HG03457 (cell line): Measurements from ENCODE around the gene FLRT1.

Experiments used
- ATAC-seq: cut with Tn5 transposase; IDR thresholded peaks from one replicate; pipeline ENCODE4 v1.9.1; 2021; ENCODE audit warnings: moderate number of reproducible peaks; ENCODE audit not compliant: unreplicated experiment

FLRT1 gene

GRCh38 chr11:64006398-64006797 lies 29.3 kb upstream of the FLRT1 start:
- ATAC-seq: no peak

GRCh38 chr11:64007160-64007628 lies 28.5 kb upstream of the FLRT1 start:
- ATAC-seq: no peak

GRCh38 chr11:64007629-64008282 lies 28.0 kb upstream of the FLRT1 start:
- no peak for ATAC-seq

DNA sequence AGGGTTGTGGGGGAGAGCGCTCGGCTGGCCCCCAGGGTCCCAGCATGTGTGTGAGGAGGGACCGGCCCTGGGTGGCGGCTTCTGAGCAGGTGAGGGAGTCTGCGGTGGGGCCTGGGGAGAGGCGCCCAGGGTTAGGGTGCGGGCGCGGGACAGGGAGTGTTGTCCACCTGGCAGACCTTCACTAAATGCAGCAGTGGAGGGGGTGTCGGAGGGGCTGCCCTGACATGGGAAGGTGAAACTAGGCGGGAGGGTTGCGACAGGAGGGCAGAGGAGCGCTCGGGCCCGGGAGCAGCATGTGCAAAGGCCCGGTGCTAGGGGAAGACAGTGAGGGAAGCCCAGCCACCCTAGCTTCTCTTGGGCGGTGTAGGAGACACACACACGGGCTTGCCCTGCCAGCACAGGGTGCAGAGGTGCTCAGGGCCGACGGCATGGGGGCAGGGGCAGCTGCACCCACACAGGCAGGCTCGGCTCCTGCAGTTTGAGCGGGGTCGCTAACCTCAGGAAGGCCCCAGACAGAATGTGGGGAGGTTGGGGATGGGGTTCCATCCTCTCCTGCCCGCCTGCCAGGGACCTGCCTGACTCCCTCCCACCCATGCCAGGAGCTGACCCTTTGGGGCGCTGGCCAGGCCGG lies 27.3 kb upstream of the FLRT1 start:
- ATAC-seq: no peak

DNA sequence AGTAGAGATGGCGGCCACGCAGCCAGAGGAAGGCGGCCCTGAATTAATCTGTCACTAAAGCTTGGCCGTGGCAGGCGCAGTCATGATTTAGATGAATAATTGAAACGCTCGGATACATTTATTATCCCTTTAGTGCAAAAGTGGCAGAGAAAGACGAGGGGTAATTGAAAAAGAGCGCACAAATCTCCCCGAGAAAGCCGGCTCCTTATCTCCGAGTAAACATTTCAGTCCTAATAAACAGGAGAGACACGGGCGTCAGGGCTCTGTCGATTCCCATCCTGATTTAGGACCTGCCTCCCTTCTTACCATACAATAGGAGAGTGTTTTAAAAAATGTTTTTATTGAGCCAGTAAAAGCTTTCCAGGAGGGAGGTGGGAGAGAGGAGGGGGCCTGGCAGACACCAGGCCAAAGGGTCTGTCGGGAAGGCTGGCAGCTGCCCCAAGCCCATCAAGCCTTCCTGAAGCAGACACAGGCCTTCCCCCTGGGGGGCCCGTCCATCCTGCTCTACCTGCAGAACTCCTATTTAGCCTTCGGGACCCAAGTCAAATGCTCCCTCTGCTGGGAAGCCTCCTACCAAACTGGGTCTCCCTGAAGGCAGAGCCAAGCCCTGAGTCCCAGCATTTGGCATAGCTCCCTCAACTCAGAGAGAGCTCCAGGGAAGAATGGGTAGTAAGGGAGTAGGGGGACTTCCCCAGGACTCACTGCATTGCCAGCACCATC lies 26.7 kb upstream of the FLRT1 start:
- ATAC-seq: no peak

DNA sequence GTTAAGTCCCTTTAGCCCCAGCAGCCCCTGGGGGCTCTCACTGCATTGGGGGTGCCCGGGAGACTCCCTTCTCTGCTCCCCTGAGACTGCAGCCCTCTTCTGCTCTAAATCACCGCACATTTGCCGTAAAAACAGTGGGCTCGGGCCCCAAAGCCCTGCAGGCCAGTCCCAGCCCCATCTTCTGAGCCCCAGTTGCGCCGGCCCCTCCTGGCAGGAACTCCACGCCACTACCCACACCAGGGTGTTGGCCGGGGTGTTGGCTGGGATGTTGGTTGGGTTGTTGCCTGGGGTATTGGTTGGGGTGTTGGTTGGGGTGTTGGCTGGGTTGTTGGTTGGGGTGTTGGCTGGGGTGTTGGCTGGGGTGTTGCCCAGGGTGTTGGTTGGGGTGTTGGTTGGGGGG lies 26.0 kb upstream of the FLRT1 start:
- ATAC-seq: no peak

GRCh38 chr11:64010783-64011182 lies 24.9 kb upstream of the FLRT1 start:
- ATAC-seq: no peak

DNA sequence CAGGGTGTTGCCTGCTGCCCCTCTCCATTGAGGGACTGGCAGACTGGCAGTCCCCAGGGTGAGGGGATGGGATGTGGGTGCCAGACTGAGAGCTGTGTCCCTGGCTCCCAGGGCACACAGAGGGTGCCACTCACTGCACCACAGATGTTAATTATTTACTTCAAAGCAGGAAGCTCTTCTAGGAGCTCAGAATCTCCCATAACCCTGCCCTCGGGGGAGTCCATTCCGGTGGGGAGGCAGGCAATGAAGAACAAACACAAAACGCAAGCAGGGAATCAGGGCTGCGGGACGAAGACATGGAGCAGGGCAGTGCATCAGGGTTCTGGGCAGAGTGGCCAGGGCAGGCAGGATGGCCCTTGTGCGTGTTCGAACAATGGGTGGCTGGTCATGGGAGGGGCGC lies 24.4 kb upstream of the FLRT1 start:
- no peak for ATAC-seq

- ATAC-seq: no peak
These were observed 22.4 kb upstream of the FLRT1 start for GRCh38 chr11:64013141-64013896.

GRCh38 chr11:64014356-64014755 lies 21.4 kb upstream of the FLRT1 start:
- no peak for ATAC-seq

DNA sequence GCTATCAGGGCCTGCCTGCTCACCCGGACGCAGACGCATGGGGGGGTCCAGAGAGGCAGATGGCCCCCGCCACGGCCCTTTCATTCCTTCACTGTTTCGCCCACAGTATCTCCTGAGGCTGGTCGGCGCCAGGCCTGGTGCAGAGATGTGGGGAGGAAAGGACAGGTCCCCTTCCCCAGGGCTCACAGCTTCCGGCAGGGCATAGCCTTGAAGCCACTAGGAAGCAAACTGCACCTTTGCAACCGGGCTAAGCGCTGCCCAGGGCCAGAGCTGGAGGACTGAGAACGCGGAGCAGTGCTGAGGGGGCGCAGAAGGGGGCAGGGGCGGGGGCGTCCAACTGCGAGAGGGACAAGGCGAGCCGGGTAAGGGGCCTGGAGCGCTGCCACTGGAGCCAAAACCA lies 20.2 kb upstream of the FLRT1 start:
- ATAC-seq: no peak

- ATAC-seq: no peak
These were observed 19.5 kb upstream of the FLRT1 start for GRCh38 chr11:64015935-64016845.

DNA sequence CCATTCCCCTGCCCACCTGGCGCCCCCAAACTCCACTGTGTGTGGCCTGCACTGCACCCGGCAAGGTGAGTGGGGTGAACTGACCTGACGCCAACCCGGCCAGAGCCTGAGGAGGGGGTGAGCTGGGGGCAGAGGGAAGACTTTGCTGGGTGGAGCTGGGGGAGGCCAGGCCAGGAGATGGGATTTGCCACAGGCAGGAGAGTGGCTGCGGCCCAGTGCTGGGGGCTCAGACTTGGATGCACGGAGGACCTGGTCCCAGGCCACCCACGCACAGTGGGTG lies 17.8 kb upstream of the FLRT1 start:
- ATAC-seq: no peak

DNA sequence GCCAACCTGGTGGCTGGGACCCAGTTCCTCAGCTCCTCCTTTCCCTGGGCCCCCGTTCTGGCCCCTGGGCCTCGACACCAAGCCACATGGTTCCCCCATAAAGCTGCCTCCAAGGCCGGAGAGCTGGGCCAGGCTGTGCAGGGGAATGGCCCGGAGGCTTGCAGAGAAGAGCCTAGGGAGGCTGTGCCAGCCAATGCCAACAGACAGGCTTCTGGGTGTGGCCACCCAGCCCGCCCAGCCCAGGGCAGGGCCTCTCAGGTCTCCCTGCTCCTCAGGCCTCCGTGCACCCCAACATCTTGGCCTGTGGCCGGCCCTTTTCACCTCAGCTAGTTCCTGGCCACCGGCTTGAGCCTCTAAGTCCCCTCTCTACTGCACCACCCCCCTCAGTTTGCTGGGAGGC lies 17.4 kb upstream of the FLRT1 start:
- no peak for ATAC-seq

GRCh38 chr11:64019106-64020037 lies 16.4 kb upstream of the FLRT1 start:
- ATAC-seq: no peak

DNA sequence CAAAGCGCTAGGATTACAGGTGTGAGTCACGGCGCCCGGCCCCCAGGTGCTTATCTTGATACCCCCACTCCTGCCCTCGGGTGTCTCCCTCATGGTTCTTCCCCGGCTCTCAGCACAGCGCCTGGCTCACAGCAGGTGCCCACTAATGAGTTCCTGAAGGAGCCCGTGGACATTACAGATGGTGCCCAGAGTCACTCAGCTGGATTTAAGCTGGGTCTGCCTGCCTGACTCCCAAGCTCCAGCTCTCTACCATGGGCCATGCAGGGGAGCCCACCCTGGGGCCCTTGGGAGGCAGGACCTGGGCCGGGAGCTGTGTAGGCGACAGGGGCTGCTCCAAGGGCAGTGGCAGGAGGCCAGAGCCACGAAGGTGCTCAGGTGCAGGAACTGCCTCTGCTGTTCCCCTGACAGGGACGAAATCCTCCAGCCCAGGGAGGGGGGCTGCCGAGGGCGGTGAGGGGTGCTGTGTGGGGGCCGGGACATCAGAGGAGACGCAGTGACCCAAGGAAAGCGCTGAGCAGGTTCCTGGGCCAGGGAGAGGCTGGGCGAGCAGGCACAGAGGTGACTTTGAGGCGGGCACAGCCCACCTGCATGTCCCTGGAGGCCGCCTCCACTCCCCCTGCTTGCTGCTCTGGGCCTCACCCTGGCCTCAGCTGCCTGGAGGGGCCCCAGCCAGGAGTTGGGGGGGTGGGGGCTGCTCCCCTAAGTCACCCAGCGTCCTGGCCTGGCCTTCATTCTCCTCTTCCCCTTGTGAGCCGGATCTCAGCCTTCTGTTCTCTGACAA lies 14.6 kb upstream of the FLRT1 start:
- no peak for ATAC-seq

DNA sequence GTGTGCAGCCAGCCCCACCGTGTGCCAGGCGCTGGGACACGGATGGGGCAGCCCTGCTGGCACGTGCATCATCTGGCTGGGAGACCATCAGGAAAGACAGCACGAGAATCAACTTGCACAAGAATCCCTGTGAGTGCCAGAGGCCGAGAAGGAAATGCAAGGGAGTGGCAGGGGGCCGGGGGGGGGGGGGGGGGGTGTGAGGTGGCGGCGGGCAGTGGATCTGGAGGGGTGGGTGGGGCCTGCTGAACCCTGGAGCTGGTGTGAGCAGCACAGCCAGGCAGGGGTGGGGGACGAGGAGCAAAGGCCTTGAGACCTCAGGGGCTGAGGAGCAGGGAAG lies 14.0 kb upstream of the FLRT1 start:
- ATAC-seq: no peak

GRCh38 chr11:64022125-64022784 lies 13.5 kb upstream of the FLRT1 start:
- ATAC-seq: no peak
